ENCODE measurements around the gene CFAP52.
"Not testable (repeated sequence)": the region's sequence is repeated elsewhere in the genome, so short reads cannot be mapped to it uniquely, and the experiment has no call there.

Gene CFAP52, protein sequence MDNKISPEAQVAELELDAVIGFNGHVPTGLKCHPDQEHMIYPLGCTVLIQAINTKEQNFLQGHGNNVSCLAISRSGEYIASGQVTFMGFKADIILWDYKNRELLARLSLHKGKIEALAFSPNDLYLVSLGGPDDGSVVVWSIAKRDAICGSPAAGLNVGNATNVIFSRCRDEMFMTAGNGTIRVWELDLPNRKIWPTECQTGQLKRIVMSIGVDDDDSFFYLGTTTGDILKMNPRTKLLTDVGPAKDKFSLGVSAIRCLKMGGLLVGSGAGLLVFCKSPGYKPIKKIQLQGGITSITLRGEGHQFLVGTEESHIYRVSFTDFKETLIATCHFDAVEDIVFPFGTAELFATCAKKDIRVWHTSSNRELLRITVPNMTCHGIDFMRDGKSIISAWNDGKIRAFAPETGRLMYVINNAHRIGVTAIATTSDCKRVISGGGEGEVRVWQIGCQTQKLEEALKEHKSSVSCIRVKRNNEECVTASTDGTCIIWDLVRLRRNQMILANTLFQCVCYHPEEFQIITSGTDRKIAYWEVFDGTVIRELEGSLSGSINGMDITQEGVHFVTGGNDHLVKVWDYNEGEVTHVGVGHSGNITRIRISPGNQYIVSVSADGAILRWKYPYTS

DNA sequence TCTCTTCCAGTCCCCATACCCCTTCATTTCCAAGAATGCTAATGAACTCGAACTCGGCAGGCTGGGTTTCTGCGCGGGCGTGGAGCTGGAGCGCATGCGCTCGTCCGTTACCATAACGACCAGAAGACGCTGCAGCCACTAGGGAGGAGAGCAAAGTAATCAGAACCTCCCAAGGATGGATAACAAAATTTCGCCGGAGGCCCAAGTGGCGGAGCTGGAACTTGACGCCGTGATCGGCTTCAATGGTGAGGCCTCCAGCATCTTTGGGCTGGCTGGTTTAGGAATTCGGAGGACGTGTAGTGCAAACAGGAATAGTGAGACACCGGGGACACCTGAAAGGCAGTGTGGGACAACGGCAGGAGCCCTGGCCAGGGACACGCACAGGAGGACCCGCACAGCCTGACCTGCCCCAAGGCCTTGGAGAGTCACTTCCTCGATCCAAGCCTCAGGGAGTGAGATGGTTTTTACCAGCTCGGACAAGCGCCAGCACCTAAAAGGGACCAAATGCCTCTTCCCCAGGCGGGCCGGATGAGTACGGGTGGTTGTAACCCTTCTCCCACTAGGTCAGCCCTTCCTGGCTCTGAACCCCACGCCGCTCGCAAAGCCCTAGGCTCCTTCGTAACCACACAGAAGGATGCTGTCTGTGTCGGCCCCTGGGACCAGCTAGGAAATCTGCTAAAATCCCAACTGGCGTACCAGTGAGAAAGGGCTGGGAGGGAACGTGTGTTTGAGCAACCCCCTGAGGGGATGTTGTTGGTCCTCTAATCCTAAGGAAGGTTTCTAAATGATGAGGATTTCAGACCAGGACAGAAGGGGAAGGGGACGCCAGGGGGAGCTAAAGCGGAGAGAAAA is at the start of gene CFAP52:
TSS of gene CFAP52 (plus strand) at position 122 of the 852 bp plus-strand sequence. CDS start at position 176, 54 bp downstream.
- peak; percentile 80 for DNase-seq

DNA sequence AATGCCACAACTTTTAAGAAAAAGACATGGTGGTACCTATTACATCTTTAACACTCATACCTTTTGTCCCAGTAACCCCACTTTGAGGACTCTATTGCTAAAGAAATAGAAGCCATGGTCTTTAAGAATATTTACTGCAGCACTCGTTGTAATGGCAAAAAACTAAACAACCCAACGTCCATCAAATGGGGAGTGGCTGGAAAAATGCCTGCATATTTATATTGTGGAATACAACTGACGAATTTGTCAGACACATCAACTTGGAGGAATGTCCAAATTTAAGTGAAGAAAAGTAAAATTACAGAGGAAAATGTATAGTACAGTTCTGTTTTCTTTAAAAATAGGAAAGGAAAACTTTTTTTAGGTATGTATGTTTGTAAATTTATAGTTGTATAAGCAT is 48.7 kb upstream of the CFAP52 start:
- no peak for DNase-seq

DNA sequence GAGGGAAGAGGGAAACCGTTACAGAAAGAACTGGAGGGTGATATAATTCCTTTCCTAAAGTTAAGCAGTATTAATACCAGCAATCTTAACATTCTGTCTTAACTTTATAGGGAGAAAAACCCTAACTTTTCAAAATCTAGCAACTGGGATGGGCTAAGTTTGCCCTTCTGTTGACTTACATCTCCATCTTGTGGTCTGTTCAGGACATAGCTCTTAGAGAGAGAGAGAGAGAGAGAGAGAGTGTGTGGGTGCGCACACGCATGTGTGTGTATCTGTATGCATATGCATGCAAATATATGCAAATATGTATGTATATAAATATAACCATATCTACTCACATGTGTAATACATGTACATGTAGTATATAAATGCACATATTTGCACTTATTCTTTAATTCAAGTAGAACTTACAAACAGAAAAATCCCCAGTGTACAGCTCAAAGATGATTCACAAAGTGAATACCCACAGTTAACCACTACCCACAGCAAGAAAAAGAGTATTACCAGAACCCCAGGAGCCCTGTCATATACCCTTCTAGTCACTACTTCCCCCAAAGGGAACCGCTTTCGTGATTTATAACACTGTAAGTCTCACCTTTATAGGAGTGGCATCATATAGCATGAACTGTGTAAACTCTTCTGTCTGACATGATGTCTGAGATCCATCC is 47.3 kb upstream of the CFAP52 start:
- peak; percentile 11 for DNase-seq

DNA sequence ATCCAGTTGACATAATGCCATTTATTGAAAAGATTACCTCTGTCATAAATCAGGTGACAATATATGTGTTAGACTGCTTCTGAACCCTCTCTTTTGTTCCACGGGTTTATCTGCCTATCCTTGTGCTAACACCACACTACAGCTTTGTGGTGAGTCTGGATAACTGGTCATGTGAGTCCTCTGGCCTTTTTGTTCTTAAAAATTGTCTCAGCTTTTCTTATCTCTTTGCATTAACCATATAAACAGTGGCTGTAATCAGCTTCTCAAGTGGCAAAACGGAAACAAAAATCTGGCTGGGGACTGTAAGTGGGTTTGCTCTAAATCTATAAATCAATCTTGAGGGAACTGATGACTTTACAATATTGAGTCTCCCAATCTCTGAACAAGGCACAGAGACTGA is 45.4 kb upstream of the CFAP52 start:
- no peak for DNase-seq

DNA sequence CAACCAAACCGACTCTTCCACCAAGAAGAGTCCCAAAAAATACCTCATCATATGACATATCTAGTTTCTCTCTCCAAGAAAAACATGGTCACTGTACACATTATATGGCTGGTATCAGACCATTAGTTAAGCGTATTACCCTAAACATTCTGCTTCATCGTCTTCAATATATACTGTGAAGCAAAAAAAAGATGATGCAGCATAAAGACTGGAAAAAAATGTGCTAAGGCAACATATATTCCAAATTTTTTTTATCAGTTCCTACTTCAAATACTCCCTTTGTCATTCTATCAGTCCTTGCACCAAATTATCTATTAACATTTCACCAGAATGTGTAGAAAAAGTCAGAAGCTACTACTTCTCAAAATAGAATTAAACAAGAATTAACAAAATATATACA is 43.7 kb upstream of the CFAP52 start:
- no peak for DNase-seq

DNA sequence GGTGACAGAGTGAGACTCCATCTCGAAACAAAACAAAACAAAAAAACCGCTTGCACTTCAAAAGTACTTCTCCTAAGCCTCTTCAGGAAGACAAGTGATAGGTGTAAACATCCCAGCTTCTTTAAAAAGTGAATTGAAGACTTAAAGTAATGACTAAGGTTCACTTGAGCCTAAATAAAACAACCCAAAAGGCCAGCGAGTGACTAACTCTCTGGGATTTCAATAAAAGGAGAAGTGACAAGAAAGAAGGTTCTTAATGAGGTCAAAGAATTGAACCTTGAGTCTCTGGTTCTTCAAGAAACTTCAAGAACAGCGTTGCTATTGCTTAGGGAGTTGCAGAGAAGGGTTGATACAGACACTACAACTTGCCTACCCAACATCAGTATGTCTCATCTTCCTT is 43.0 kb upstream of the CFAP52 start:
- peak; percentile 52 for DNase-seq

DNA sequence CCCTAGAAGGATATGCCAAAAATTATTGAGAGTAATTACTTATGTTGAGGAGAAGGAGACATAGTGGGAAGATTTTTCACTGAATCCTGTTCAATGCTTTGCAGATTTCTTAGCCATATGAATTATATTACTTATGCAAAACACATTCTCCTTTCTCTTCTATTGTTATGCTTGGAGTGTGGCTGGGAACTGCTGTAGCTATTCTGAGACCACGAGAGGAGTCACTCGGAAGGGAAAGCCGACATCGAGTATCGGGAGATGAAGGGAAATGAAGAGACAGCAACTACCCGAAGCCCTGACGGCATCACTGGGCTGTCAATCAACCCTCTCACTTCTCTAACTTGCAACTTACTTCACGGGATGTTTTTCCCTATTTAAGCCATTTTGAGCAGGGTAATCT is 40.4 kb upstream of the CFAP52 start:
- DNase-seq = no peak

DNA sequence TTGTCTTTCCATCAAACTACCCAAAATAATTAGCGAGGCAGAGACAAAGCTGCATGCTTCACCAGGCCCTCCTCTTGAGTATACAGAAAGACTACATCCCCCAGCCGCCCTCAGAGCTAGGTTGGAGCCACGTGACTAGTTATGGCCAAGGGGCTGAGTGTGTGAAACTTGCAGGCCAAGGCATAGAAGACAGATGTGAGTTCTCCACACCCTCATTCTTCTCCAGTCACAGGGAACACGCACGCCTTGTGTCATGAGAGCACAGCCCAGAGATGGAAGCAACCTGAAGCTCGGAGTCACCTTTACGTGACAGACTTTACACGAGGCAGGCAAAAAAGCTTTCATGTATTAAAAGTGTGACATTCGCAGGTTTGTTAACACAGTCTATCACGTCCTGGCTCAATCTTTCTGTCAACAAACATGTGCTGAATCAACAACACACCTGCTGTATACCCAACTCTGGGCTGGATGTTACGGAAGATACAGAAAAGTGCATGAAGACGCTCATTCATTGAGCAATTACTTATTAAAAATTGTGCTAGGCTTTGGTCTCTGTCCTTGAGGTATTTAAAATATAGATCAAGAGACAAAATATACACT is 39.2 kb upstream of the CFAP52 start:
- DNase-seq = no peak

DNA sequence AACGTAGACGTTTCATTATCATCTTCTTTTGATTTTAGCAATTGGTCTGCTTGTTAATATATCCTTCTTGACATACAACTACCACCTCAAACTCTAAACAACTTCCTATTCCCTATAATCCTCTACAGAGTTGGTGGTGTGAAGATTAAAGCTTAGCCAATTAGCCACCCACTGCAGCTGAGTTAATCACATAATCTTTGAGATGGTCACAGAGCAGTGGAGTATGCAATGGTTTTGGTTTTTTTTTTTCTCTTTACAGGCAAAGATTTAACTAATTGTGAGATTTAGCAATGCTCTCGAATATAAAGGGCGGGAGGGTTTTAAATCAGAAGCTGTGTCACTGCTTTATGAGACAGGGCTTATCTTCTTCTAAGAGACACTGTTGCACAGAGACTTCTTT is 37.8 kb upstream of the CFAP52 start:
- no peak for DNase-seq

DNA sequence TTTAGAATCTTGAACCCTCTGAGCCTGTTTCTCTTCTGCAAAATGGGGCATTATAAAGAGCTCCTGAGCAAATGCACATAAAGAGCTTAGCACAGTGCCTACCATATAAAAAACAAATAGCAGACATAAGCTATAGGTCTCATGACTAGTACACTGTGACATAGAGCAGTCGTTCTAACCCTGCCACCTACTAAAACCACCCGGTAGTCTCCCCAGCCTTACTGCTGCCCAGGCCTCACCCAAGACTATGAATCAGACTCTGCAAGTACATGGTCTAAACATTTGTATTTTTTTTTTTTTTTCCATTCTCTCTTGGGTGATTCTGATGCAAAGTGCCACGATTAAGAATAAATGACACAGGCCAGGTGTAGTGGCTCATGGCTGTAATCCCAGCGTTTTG is 34.7 kb upstream of the CFAP52 start:
- no peak for DNase-seq

DNA sequence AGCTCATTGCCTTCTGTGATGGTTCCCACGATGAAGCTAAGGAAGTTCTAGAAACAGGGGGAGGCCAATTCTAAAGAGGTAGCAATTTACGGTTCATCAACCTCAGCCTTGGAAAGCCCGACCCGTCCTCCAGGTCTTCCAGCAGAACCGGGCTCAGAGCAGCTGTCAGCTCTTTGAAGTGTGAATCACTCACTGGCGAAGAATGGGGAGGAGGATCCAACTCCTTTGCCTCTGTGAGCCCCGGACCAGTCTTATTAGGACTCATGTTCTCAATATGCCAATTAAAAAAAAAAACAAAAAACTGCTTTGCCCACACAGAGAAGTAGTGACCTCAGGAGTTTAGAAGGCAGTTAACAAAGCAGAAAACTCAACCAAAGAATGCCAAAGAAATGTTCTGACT is 32.2 kb upstream of the CFAP52 start:
- no peak for DNase-seq

DNA sequence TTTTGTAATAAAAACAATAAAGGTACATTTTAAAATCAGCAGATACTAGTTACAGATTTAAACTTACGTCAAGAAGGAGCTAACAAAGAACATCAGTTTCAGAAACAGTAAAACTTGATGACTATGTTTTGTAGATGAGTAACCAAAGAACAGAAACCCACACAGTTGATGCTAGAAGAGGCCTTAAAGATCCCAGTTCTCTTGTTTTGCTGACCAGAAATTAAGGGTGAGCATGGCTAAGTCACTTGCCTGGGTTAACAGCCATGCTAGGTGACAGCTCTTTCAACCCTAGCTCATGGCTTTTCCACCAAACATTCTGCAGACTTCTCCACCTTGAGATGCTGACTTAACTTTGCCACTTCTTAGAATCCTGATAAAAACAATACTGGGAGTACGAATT is 27.2 kb upstream of the CFAP52 start:
- DNase-seq = no peak

DNA sequence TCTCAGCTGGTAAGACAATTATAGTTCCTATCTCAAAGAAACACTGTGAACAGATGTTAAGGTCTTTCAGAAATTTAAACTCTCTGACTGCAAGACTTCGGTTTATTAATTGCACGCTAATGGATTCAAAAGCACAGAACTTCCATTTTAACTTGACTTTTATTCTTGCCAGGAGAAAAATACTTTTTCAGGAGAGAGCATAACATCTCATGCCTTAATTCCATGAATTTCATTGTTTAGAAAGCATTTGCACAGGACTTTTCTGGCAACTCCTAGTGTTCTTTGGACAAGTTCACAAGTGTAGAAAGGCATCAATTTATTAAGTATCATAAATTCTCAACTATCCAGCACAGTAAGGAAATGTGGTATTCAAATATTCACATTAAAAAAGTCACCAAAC is 23.3 kb upstream of the CFAP52 start:
- DNase-seq = no peak

DNA sequence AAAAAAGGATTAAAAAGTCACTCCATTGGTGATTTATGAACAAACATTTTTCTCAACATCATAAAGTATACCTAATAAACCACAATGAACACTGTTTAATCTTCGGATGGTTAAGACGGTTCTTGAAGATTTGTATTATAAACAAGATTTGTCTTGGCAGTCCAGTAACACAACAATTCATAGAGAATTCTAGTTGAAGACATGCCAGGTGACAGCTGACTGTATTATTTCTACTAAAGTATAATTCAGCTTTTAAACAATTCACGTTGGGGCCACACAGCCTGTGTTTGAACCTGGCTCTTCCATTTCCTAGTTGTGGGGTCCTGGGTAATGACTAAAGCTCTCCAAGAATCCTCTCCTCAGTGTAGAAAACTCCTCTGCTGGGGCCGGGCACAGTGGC is 22.8 kb upstream of the CFAP52 start:
- DNase-seq = no peak

DNA sequence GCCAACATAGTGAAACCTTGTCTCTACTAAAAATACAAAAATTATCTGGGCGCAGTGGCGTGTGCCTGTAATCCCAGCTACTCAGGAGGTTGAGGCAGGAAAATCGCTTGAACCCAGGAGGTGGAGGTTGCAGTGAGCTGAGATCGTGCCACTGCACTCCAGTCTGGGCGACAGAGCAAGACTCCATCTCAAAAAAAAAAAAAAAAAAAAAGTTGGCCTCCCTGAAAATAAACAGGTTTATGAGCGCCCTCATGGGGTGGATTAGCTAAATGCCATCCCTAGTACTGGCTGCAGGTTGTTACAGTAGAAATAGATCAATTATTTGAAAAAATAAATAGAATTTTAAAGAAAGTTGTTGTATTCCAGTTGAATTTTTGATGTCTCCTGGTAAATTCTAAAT is 21.7 kb upstream of the CFAP52 start:
- DNase-seq = peak; percentile 57

DNA sequence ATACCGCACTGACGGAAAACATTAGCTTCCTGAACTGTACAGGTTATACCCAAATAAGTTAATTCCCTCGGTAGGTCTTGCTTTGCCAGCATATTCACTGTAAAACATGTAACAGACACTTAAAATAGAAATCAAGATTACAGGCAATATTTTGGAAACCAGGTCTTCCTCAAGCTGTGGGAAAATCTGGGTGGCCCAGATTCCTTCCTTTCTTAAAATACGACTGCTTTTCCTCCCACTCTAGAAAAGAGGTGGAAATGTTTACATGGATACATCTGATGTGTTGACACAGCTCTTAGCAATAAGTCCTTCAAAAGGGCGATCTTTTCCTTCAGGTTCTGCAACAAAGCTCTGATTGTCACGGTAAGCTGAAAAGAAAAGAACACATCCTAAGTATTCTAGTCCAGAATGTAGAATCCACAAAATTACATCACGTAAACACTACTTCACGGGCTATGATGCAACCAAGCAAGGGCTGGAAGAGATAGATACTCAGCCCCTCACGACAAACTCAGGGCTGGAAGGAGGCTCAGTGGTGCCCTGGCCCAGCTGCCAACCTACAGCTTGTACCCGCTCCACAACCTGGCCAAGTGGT is 19.2 kb upstream of the CFAP52 start:
- DNase-seq = no peak

DNA sequence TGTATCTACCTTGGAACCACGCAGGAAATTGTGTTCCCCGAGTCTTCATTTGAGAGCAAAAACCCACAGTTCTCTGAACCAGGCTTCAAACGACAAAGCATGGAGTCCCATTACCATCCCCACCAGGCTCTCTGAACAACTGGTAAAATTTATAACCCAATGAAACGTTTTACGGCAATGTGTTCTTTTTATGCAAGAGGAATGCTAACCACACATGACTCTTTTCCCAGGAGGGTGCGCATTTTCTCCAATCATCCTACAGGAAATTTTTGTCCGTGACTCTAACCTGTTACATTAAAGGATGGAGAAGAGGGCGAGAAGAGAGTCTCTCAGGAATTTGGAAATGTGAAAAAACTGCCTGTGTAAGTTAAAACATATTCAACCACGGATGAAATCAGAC is 18.6 kb upstream of the CFAP52 start:
- DNase-seq = no peak

DNA sequence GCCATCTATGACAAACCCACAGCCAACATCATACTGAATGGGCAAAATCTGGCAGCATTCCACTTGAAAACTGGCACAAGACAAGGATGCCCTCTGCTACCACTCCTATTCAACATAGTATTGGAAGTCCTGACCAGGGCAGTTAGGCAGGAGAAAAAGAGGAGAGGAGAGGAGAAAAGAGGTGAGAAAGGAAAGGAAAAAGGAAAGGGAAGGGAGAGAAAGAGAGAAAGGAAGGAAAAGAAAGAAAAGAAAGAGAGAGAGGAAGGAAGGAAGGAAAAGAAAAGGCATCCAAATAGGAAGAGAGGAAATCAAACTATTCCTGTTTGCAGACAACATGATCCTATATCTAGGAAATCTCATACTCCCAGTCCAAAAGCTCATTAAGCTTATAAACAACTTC is 12.3 kb upstream of the CFAP52 start:
- DNase-seq = no peak

DNA sequence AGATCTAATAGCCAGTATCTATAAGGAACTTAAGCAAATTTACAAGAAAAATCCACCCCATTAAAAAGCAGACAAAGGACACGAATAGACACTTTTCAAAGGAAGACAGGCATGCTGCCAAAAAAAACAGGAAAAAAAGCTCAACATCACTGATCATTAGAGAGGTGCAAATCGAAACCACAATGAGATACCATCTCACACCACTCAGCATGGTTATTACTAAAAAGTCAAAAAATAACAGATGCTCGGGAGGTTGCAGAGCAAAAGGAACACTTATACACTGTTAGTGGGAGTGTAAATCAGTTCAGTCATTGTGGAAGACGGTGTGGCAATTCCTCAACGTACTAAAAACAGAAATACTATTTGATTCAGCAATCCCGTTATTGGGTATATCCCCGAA is 10.4 kb upstream of the CFAP52 start:
- DNase-seq = no peak

DNA sequence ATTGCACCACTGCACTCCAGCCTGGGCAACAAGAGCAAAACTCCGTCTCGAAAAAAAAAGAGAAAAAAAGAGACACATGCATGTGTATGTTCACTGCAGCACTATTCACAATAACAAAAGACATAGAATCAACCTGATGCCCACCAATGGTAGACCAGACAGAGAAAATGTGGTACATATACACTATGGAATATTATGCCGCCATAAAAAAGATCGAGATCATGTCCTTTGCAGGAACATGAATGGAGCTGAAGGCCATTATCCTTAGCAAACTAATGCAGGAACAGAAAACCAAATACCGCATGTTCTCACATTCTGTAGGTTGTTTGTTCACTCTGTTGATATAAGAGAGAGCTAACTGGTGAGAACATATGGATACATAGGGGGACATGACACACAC is 9.7 kb upstream of the CFAP52 start:
- not testable (repeated sequence) for DNase-seq

DNA sequence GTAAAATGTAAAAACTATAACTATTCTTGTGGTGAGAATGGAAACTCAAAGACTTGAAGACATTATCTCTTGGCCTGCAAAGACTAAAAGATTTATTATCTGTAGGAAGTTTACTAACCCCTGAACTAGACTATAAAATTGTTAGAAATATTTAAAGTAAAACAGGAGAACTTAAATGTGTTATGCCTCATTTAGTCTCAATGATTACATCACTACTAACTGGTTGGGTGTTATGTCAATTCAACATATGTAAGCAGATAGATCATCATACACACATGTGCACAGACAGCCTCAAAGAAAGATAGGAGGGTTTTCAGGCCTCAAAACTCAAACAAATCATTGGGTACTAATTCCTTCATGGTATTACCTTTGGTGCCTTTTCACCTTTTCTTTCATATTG is 8.4 kb upstream of the CFAP52 start:
- no peak for DNase-seq

DNA sequence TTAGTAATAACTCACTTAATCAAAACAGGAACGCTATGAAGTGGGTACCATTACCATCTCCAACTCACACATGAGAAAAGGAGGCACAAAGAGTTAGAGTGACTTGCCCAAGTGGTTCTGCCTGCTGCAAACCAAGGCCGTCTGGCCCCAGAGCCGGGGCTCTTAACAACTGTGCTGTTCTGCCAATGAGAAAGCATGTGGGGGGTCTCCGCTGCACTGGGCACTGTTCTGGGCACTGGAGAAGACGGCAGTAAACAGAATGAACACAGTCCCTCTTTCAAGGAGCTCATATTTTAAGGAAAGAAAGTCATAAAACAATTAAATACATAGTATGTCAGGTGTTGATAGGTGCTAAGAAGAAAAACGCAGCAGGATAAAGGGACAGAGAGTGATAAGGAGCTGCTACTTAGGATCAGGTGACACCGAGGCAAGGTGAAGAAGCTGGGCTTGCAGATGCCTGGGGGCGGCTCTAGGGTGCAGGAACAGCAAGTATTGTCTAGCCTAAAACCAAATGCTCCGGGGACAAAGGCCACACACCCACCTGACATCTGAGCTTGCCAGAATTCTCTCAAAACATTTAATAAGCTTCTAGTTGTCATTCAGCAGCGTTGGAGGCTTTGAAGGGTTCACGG is 7.4 kb upstream of the CFAP52 start:
- DNase-seq = no peak
